Activated naive CD8-positive, alpha-beta T cell treated with anti-CD3 and anti-CD28 coated beads for 36 hours (primary cell): Measurements from ENCODE around the gene THBD. TPM values are rescaled to one million over a fixed set of nuclear protein-coding genes. Genes with fewer than 3 reads are reported as not detected.

Source experiments
- DNase-seq: peaks from one replicate; pipeline ENCODE4 v3.0.0; 2021
- H3K27ac Mint-ChIP-seq: one replicate; pipeline ENCODE4 v1.8.0; 2022; ENCODE audit warnings: mild to moderate bottlenecking, moderate library complexity, mixed read lengths
- H3K27me3 Mint-ChIP-seq: one replicate; pipeline ENCODE4 v1.8.0; 2022; ENCODE audit warnings: mild to moderate bottlenecking, mixed read lengths
- H3K36me3 Mint-ChIP-seq: one replicate; pipeline ENCODE4 v1.8.0; 2021; ENCODE audit warnings: mild to moderate bottlenecking, mixed read lengths
- H3K4me1 Mint-ChIP-seq: one replicate; pipeline ENCODE4 v1.8.0; 2021; ENCODE audit warnings: mixed read lengths
- H3K4me3 Mint-ChIP-seq: one replicate; pipeline ENCODE4 v1.8.0; 2022; ENCODE audit warnings: mild to moderate bottlenecking, moderate library complexity, mixed read lengths
- H3K9me3 Mint-ChIP-seq: one replicate; pipeline ENCODE4 v1.8.0; 2022; ENCODE audit warnings: mixed read lengths
- total RNA-seq, 2 experiments: library from RNA; stranded (reverse); gene quantifications; one replicate each; pipeline ENCODE4 v1.2.3, GENCODE V29; 2021

The THBD gene
- not detected for total RNA-seq

GRCh38 chr20:23049201-23050075 is at the start of gene THBD:
TSS of gene THBD (minus strand) at chr20:23049672. CDS start at chr20:23049504, 168 bp downstream.
- Mint-ChIP-seq H3K36me3 (no peaks in the 10 kb centered on the region), H3K27ac (no peak within 1 kb of the TSS), H3K9me3 (no peaks in the 10 kb centered on the region), H3K27me3 (peaks cover 66% of the 10 kb centered on the region), H3K4me1 (peaks cover 2% of the 10 kb centered on the region), H3K4me3 (no peak within 1 kb of the TSS)
- no peak for DNase-seq

DNA sequence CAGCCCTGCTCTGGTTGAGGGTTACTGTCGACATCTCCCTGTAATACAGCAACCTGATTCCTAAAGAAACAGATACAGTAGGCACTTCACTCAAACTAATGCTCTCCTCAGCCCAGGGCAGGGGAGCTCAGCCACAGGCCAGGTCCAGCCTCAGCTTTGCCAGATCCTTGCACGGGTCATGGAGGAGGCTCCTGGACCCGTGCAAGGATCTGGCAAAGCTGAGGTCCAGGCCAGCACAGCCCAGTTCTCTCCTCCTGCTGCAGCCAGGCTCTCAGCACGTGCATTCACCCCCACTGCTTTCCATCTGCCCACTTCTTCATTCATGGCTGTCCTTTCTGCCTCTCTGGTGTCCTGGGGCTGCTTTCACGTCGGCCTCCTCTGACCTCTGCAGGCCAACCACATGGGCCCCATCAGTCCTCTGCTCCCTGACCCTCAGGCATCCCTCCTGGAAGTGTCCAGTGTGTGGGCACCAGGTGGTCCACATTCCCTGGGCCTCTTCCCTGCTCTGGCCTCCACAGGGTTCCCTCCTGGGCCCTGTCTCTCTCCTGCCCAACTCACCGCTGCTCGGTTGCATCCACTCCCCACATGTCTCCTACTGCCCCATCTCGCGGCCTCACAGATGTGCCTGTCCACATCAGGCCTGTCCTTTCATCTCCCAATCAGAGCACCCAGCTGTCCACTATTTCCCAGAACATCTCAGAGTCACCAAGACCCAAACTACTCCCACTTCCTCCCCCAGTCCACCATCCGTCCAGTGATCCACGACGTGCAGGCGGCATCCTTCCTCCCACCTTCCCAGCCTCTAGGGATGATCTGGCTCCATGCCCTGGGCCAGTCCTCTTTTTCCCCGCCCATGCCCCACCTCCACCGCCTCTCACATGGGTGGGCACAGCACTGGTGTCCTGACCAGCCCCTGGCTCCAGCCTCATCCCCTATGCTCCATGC is 48.4 kb upstream of the THBD start:
- Mint-ChIP-seq H3K27ac (no peak overlapping the region), H3K36me3 (no peaks in the 10 kb centered on the region), H3K27me3 (no peaks in the 10 kb centered on the region), H3K4me3 (no peak overlapping the region), H3K9me3 (no peaks in the 10 kb centered on the region), H3K4me1 (no peaks in the 10 kb centered on the region)
- no peak for DNase-seq

DNA sequence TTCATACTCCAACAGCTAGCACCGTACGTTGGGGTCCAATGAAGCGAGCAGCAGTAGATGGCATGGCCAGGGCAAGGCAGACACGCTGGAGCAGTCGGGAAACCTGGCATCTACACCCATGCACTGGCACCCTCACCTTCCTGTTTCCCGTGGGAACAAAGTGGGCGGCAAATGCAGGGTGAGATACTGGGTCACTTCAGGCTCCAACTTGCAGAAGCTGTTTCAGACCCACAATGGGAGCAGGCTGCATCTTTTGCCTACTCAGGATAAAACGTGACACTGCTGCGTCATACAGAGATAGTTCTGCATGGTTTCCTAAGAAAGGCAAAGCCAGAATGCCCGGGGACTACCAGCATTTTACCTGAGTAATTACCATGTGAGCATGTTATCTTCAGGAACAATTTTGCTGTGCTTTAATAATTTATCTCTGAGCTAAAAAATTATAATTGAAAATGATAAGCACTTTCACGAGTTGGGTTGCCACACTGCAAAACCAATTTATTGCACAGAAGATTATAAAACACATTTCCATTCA is 47.6 kb upstream of the THBD start:
- Mint-ChIP-seq H3K36me3 (no peaks in the 10 kb centered on the region), H3K4me3 (no peak overlapping the region), H3K27me3 (peaks cover 3% of the 10 kb centered on the region), H3K9me3 (no peaks in the 10 kb centered on the region), H3K4me1 (no peaks in the 10 kb centered on the region), H3K27ac (no peak overlapping the region)
- no peak for DNase-seq

DNA sequence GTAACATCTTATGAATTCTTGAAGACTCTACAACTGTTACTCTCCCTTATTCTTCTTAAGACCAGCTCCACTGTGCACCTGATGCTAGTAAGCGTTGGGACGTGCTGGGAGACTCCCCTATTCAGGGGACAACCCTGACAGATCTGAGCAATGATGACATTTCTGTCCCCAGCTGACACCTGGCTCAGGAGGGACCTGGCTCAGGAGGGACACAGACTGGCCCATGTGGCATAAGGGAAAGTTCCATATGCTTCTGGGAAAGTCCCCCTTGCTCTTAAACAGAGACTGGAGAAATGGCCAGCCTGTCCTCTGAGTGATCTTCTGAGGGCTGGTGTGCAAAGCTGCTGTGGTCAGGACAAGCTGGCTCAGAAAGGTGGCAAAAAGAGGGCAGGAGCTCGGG is 46.6 kb upstream of the THBD start:
- H3K9me3 Mint-ChIP-seq = no peaks in the 10 kb centered on the region
- peaks cover 3% of the 10 kb centered on the region for H3K27me3 Mint-ChIP-seq
- no peak for DNase-seq
- no peaks in the 10 kb centered on the region for H3K36me3 Mint-ChIP-seq
- H3K27ac Mint-ChIP-seq = no peak overlapping the region
- H3K4me3 Mint-ChIP-seq = no peak overlapping the region
- H3K4me1 Mint-ChIP-seq = no peaks in the 10 kb centered on the region

GRCh38 chr20:23095499-23095898 is 46.0 kb upstream of the THBD start:
- Mint-ChIP-seq H3K36me3 (no peaks in the 10 kb centered on the region), H3K4me1 (no peaks in the 10 kb centered on the region)

GRCh38 chr20:23094927-23095326 is 45.5 kb upstream of the THBD start:
- H3K36me3 Mint-ChIP-seq = no peaks in the 10 kb centered on the region
- H3K4me1 Mint-ChIP-seq = no peaks in the 10 kb centered on the region
- H3K4me3 Mint-ChIP-seq = no peak overlapping the region
- no peak overlapping the region for H3K27ac Mint-ChIP-seq
- peaks cover 3% of the 10 kb centered on the region for H3K27me3 Mint-ChIP-seq
- H3K9me3 Mint-ChIP-seq = no peaks in the 10 kb centered on the region
- no peak for DNase-seq

More at GRCh38 chr20:23095499-23095898, 46.0 kb upstream of the THBD start:
- no peak overlapping the region for H3K4me3 Mint-ChIP-seq
- DNase-seq = no peak
- no peaks in the 10 kb centered on the region for H3K9me3 Mint-ChIP-seq
- H3K27me3 Mint-ChIP-seq = peaks cover 3% of the 10 kb centered on the region
- no peak overlapping the region for H3K27ac Mint-ChIP-seq

- no peak overlapping the region for H3K4me3 Mint-ChIP-seq
- no peaks in the 10 kb centered on the region for H3K4me1 Mint-ChIP-seq
- no peaks in the 10 kb centered on the region for H3K9me3 Mint-ChIP-seq
- peaks cover 3% of the 10 kb centered on the region for H3K27me3 Mint-ChIP-seq
- DNase-seq = no peak
- H3K27ac Mint-ChIP-seq = no peak overlapping the region
- no peaks in the 10 kb centered on the region for H3K36me3 Mint-ChIP-seq
Measured at GRCh38 chr20:23094213-23094896, 44.9 kb upstream of the THBD start.

DNA sequence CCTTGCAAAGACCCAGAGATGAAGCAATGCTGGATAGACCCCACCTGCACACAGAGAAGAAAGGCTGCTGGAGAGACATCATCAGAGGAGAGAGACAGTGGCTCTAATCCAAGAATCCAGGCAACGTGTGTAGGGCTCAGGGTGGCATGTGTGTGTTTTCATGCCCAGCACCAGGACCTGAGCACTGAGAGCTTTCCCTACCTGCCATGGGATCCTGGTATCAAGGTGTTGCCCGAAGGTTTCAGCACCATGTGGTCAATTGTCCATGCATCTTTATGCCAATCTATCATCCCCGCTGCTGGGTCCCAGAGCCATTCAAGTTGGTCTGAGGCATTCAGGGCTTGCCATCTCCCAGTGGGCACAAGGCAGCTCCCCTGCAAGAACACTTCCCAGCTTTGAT is 44.1 kb upstream of the THBD start:
- no peak for DNase-seq
- H3K36me3 Mint-ChIP-seq = no peaks in the 10 kb centered on the region
- peaks cover 3% of the 10 kb centered on the region for H3K27me3 Mint-ChIP-seq
- no peak overlapping the region for H3K27ac Mint-ChIP-seq
- no peaks in the 10 kb centered on the region for H3K9me3 Mint-ChIP-seq
- H3K4me1 Mint-ChIP-seq = no peaks in the 10 kb centered on the region
- H3K4me3 Mint-ChIP-seq = no peak overlapping the region

- no peak for DNase-seq
- Mint-ChIP-seq H3K27ac (no peak overlapping the region), H3K36me3 (no peaks in the 10 kb centered on the region), H3K4me1 (no peaks in the 10 kb centered on the region), H3K9me3 (no peaks in the 10 kb centered on the region), H3K27me3 (peaks cover 3% of the 10 kb centered on the region), H3K4me3 (no peak overlapping the region)
Measured at GRCh38 chr20:23092861-23093495, 43.5 kb upstream of the THBD start.

DNA sequence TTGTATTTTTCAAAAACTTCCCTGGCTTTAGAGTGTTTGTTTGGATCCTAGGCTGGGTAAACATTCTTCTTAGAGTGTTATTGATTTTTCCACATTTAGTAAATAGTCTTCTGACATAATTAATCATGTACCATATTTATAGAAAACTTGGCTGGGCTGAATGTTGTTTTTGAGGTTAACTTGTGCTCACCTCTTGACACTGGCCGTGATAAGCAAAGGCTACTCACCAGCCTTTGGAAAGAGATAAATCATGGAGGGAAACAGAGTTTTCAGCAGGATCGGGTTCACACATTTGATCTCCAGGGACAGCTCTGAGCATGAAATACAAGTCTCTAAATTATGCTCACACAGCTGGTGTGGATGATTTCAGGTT is 42.9 kb upstream of the THBD start:
- Mint-ChIP-seq H3K36me3 (no peaks in the 10 kb centered on the region), H3K4me1 (no peaks in the 10 kb centered on the region), H3K4me3 (no peak overlapping the region), H3K27me3 (peaks cover 3% of the 10 kb centered on the region), H3K27ac (no peak overlapping the region), H3K9me3 (no peaks in the 10 kb centered on the region)
- DNase-seq = no peak

- Mint-ChIP-seq H3K27ac (no peak overlapping the region), H3K4me1 (no peaks in the 10 kb centered on the region), H3K9me3 (no peaks in the 10 kb centered on the region), H3K4me3 (no peak overlapping the region), H3K27me3 (peaks cover 3% of the 10 kb centered on the region), H3K36me3 (no peaks in the 10 kb centered on the region)
- no peak for DNase-seq
Measured at GRCh38 chr20:23091721-23092383, 42.4 kb upstream of the THBD start.

DNA sequence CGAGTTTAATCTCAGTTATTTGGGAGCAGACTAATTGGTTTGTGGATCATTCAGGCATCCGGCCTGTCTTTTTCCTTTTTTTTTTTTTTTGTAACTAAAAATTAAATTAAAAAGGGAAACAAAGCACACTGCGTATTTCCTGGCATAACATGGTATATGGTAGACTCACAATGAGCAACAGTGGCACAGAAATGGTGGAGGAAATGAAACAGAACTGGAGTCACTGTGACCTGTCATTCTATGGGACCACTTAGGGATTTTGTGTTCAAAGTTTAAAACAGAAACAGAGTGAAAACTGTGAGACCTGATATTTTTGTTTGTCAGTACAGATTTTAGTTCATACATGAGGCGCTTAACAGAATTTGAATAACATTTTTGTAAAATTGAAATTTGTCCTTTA is 41.4 kb upstream of the THBD start:
- Mint-ChIP-seq H3K9me3 (no peaks in the 10 kb centered on the region), H3K4me1 (peaks cover 5% of the 10 kb centered on the region), H3K36me3 (no peaks in the 10 kb centered on the region), H3K27ac (no peak overlapping the region), H3K27me3 (peaks cover 3% of the 10 kb centered on the region), H3K4me3 (no peak overlapping the region)
- no peak for DNase-seq

DNA sequence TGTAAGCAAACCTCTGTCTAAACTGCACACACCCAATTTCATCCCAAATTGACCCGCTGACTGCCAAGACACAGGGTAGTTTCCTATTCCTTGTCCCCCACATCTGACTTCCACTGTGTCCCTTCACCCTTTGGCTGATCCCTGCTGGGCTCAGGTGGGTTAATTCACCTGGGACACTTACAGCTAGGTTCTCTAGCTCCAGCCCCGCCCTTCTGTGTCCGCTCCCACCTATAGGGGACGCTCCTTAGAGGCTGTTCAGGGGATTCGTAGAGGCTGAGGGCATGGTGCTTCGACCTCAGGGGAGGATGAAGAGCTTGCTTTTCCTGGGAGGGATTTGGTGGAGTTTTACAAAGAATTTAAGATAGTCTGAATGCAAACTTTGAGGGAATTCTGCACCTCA is 40.7 kb upstream of the THBD start:
- H3K27ac Mint-ChIP-seq = no peak overlapping the region
- peaks cover 5% of the 10 kb centered on the region for H3K4me1 Mint-ChIP-seq
- no peaks in the 10 kb centered on the region for H3K36me3 Mint-ChIP-seq
- no peak for DNase-seq
- peaks cover 3% of the 10 kb centered on the region for H3K27me3 Mint-ChIP-seq
- H3K9me3 Mint-ChIP-seq = no peaks in the 10 kb centered on the region
- H3K4me3 Mint-ChIP-seq = no peak overlapping the region

GRCh38 chr20:23088866-23089265 is 39.4 kb upstream of the THBD start:
- no peak for DNase-seq
- Mint-ChIP-seq H3K27me3 (peaks cover 3% of the 10 kb centered on the region), H3K9me3 (no peaks in the 10 kb centered on the region), H3K36me3 (no peaks in the 10 kb centered on the region), H3K27ac (no peak overlapping the region), H3K4me3 (no peak overlapping the region), H3K4me1 (peaks cover 5% of the 10 kb centered on the region)
